ENCODE data around the gene TRANK1. TPM values are rescaled to one million over a fixed set of nuclear protein-coding genes. Genes with fewer than 3 reads are reported as not detected.
A peak's percentile ranks its signal among the peaks of the same experiment; 100 is the strongest.

The TRANK1 gene
- total RNA-seq, 4 donors from 2014 or later = 47.9 to 92.6 (median 59.9) TPM

- no peaks in the 10 kb centered on the region for H3K4me1 ChIP-seq
- DNase-seq = peak in 2 of 3 donors; percentile 54 to 77
- H3K27ac ChIP-seq = no peak overlapping the region
- no peak for TF ChIP-seq POLR2A (IDR thresholded peaks at IDR 0.05)
- TF ChIP-seq CTCF (IDR thresholded peaks at IDR 0.05) = peak; percentile 61 to 80 (median 78)
- peaks cover 0 to 25% (median 0%) of the 10 kb centered on the region in 3 donors for H3K36me3 ChIP-seq
- no peaks in the 10 kb centered on the region for H3K9me3 ChIP-seq
- no peaks in the 10 kb centered on the region for H3K27me3 ChIP-seq
- no peak overlapping the region for H3K4me3 ChIP-seq
These were observed 76.0 kb downstream of the TRANK1 start for GRCh38 chr3:36868614-36869436.

GRCh38 chr3:36867810-36868209 is 77.0 kb downstream of the TRANK1 start:
- H3K36me3 ChIP-seq = peaks cover 0 to 36% (median 0%) of the 10 kb centered on the region in 3 donors
- H3K9me3 ChIP-seq = no peaks in the 10 kb centered on the region
- H3K4me3 ChIP-seq = no peak overlapping the region
- DNase-seq = no peak
- no peak for TF ChIP-seq POLR2A (IDR thresholded peaks at IDR 0.05)
- TF ChIP-seq CTCF (IDR thresholded peaks at IDR 0.05) = no peak
- H3K4me1 ChIP-seq = no peaks in the 10 kb centered on the region
- H3K27me3 ChIP-seq = no peaks in the 10 kb centered on the region
- no peak overlapping the region for H3K27ac ChIP-seq

- no peak for TF ChIP-seq CTCF (IDR thresholded peaks at IDR 0.05)
- no peak for TF ChIP-seq POLR2A (IDR thresholded peaks at IDR 0.05)
- Histone ChIP-seq H3K27me3 (no peaks in the 10 kb centered on the region), H3K36me3 (peaks cover 0 to 38% (median 0%) of the 10 kb centered on the region in 3 donors), H3K9me3 (no peaks in the 10 kb centered on the region), H3K27ac (no peak overlapping the region), H3K4me1 (no peaks in the 10 kb centered on the region), H3K4me3 (no peak overlapping the region)
- DNase-seq = no peak
These were observed 78.5 kb downstream of the TRANK1 start for GRCh38 chr3:36866368-36866767.

GRCh38 chr3:36864180-36865053 is 80.4 kb downstream of the TRANK1 start:
- Histone ChIP-seq H3K27me3 (no peaks in the 10 kb centered on the region), H3K4me1 (no peaks in the 10 kb centered on the region), H3K27ac (no peak overlapping the region), H3K36me3 (peaks cover 0 to 46% (median 0%) of the 10 kb centered on the region in 3 donors), H3K4me3 (no peak overlapping the region), H3K9me3 (no peaks in the 10 kb centered on the region)
- DNase-seq = no peak
- TF ChIP-seq POLR2A (IDR thresholded peaks at IDR 0.05) (no peak), CTCF (IDR thresholded peaks at IDR 0.05) (no peak)

GRCh38 chr3:36862076-36862755 is 82.6 kb downstream of the TRANK1 start:
- no peaks in the 10 kb centered on the region for H3K27me3 ChIP-seq
- H3K36me3 ChIP-seq = peaks cover 0 to 57% (median 0%) of the 10 kb centered on the region in 3 donors
- H3K4me1 ChIP-seq = no peaks in the 10 kb centered on the region
- DNase-seq = no peak
- no peak overlapping the region for H3K27ac ChIP-seq
- no peaks in the 10 kb centered on the region for H3K9me3 ChIP-seq
- H3K4me3 ChIP-seq = no peak overlapping the region
- TF ChIP-seq POLR2A (IDR thresholded peaks at IDR 0.05) = no peak
- no peak for TF ChIP-seq CTCF (IDR thresholded peaks at IDR 0.05)
